C1 segment of cervical spinal cord (tissue), 14 donors: ENCODE data around the gene MARCHF6.
"Not testable (repeated sequence)": the region's sequence is repeated elsewhere in the genome, so short reads cannot be mapped to it uniquely, and the experiment has no call there.

Experiments
- DNase-seq, 14 donors: peaks; one replicate each; lab custom pipeline; 2025; lab: John Stamatoyannopoulos, UW

The MARCHF6 gene

DNA sequence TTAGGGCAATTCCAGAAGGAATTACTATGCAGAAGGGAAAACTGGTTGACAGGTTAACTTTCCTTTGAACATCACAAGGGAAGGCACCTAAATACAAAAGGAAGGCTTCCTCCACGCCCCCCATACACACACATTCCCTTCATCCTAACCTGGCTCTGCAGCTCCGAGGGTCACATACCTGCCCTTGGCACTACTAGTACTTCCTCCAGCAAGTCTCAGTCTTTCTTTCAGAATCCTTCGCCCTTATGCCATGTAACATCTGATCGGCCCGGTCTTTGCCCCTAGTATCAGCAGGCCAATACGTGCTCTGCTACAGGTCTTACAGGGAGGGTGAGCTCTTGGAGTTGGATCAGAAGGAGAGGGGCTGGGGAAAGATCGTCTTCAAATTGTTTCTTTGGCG, 1.6 kb upstream of the MARCHF6 start:
- peak in 1 of 14 donors; percentile 52 for DNase-seq

DNA sequence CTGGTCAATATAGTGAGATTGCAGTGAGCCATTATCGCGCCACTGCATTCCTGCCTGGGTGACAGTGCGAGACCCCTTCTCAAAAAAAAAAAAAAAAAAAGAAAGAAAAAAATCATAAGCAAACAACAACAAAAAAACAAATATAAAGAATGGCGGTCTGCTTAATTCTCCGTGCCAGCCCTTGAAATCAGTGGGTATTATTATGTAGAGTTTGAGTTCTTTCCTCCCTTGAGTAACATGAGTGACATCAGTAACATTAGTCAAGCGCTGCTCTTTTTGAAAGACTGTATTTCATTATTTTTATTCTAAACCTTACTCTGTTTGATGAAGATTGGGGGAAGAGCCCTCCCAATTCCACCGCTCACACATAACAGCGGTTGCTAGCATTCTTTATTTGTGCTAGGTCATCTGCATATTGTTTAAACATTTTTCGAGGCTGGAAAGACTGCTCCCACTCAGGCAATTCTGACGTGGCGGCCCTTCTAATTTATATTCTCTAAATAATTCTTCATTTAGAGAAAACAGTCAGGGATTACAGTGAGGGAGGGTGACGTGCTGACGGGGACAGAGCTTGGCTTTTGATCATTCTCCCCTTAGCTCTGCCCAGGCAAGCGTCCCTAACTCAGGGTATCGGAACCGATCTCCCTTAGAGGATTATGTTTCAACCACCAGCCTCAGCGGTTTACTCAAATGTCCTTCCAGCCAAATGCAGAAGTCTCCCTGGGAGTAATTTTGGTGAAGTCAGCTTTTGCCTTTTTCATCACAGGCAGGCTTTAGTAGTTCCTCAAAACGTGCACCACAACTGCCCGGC, 860 bp upstream of the MARCHF6 start:
- DNase-seq, result peak in 2 of 14 donors; percentile 63 to 72

DNA sequence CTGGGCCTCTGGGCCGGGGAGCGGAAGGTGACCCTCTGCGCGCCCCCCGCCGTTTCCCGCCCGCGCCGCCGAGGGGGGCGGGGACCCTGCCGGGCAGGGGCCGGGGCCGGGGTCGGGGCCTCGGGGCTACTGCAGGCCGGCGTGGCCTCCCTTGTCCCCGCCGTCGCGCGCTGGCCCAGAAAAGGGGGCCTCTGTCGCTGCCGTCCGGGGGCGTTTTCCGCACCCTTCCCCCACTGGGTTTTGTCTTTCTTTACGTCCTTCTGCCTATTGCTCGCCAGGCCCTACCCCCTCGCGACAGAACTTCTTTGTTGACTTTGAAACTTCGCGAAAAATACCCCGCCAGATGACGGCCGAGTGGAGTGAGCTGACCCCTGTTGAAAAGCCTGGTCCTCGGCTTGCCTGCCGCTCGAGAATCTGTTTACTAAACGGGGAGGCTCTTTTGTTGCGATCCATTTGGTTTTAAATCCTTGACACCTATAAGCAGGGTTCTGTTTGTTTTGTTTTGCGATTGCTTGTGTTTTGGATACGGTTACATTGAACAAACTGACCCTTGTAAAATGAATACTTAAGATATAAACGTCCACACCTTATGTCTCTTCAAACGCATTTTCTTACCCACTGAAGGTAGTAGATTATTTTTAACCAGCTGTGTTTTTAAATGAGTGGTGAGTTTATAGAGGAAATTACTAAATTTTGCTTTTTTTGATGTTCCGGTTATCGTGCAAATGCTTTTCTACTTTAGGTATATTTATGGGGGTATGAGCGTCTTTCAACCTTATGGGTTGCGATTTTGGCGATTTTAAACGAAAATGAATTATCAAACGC, 765 bp downstream of the MARCHF6 start:
- DNase-seq, result peak in 5 of 14 donors; percentile 27 to 59 (median 56)

GRCh38 chr5:10355071-10355889, 1.8 kb downstream of the MARCHF6 start:
- no peak for DNase-seq

DNA sequence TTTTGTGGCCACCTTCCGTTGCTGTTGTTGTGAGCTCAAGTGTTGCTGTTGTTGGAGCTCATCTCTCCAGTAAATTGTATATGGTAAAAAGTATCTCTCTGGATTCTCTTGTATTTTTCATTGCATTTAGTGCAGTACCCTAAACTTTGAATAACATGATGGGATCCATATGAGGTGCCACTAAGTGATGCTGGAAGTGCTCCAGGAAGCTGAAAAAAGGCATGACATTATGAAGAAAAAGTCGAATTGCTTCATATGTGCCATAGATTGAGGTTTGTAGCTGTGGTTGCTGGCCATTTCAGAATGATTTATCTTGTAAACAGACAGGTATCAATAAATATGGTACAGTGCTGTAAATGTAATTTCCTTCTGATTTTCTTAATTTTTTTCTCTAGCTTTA, 5.5 kb downstream of the MARCHF6 start:
- no peak for DNase-seq

DNA sequence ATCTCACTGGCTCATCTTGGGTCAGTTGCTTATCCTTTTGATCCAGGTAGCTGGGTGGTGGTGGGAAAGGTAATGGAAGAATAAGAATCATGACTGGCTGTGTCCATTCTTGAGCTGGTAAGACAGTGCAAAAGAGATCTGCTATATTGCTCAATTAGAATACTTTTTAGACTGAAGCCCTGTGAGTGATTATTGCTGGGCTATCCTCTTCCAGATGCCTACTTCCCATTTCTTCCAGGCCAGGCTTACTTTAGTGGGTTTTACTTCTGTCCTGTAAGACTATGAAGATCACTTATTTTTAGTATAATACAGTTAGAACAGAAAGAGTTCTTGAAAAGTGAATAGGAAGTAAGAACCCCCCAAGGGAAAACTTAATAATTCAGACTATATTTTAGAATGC, 7.2 kb downstream of the MARCHF6 start:
- DNase-seq, result no peak

- DNase-seq, result no peak
Observed at GRCh38 chr5:10363519-10364185, 10.2 kb downstream of the MARCHF6 start.

DNA sequence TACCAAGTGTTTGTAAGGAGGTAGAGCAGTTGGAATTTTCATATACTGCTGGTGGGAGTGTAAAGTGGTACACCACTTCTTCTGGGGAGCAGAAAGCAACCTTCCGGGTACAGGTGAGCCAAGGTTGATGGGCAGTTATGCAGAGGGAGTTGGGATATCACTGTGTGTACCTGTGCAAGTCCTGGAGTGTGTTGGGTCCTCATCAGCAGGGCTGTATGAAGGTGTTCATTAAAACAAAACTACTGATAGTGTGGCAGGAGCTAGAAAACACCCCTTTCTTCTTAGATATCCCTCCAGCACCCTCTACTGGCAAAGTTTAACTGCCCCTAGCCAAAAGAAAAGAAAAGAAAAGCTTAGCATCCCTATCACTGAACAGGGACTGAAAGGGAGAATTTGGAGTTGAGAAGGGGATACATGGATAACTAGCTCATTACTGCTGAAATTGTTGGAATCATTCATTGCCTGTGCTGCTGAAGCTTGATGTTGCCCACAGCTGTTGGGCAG, 10.7 kb downstream of the MARCHF6 start:
- no peak for DNase-seq

- no peak for DNase-seq
Observed at GRCh38 chr5:10365782-10366181, 12.3 kb downstream of the MARCHF6 start.

DNA sequence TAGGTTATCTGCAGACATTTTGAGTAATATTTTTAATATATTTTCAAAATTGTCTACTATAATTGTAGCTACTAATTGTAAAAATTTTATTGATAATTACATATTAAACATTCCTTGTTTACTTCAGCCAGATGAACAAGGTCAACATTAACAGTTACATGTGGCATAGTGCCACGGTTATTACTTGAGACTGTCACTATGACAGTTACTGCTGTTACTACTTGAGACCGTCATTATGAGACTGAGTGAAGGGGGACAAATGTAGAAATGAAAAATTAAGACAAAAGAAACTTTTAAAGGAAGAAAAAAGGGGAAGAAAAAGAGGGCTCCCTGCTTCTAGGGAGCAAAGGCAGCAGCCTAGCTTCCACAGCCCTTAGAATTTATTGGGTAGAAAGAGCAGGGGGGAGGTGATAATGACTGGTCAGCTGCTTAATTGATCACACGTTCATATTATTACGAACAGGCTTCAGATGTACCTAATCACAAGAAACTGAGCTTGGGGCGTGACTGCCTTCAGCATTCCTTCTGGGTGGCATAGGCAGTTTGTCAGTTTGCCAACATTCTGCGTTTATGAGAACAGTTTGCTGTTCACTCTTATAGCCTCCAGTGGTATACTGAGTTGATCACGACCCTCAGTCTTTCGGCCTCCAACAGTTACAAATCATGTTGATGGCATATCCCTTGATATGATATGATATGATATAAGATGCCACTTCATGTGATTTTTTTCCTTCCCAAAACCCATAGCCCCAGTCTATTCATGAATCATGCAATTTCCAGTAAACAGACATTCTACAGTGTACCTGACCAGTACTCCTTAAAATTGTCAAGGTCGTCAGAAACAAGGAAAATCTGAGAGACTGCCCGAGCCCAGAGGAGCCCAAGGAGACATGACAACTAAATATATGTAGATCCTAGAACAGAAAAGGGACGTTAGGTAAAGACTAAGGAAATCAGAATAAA, 13.1 kb downstream of the MARCHF6 start:
- no peak for DNase-seq

- DNase-seq, result no peak
Observed at GRCh38 chr5:10367579-10367978, 14.1 kb downstream of the MARCHF6 start.

DNA sequence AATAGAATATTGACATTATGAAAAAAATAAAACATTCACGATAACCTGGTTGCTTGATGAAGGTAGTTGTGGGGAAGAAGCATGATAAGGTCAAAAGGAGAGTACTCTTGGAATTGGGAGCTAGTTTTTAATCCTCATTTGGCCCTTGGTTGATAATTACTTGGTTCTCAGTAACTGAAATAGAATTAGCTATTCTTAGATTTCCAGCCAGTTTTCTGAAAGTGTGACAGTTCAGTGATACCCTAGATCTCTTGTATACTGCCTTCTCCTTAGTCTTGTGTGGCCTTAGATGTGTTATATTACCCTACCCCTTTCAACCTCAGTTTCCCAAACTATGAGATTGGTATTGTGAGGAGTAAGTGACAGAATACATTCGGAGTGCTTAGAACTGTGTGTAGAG, 17.4 kb downstream of the MARCHF6 start:
- no peak for DNase-seq

DNA sequence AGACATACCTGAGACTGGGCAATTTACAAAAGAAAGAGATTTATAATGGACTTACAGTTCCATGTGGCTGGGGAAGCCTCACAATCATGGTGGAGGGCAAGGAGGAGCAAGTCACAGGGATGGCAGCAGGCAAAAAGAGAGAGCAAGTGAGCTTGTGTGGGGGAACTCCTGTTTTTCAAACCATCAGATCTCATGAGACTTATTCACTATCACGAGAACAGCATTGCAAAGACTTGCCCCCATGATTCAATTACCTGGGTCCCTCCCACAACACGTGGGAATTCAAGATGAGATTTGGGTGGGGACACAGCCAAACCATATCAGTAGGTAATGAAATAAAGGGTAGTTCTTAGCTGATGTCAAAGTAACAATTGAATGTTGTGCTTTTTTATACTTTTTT, 17.9 kb downstream of the MARCHF6 start:
- DNase-seq, result not testable (repeated sequence)

DNA sequence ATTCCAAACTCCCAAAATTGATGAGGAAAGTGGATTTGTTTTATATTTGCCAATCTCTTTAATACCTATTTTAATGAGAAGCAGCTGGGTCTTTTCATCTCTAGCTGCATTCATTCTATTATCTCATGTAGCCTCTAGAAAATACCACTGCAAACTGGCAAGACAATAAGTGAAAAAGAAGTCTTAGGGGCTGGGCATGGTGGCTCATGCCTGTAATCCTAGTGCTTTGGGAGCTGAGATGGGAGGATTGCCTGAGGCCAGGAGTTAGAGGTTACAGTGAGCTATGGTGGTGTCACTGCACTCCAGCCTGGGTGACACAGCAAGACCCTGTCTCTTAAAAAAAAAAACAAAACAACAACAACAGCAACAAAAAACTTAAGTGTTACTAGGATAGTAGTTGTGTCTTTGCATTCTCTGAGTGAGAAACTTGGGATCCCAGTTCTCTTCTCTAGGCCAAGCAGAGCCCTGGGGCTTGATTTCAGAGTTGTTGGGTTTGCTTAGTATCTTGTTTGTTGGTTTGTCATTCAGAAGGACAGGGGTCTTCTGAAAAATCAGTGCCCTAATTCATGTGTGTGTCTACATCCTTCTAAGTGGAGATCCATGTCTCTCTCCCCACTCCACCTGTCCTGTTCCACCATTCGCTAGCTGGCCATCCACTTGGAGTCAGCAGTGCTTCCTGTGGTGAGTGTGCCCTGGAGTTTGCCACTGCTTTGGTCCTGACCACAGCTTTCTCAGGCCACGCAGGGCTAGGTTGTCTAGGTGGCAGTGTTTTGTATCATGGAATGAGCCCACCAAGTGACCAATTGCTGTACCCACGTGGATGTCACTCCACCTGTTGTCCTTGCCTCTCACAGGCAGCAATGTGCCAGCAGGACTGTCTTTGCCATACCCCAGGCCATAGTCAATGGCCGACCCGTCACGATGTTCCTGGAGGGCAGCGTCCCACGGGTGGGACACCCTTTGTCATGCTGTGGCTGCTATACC, 19.5 kb downstream of the MARCHF6 start:
- DNase-seq, result no peak

DNA sequence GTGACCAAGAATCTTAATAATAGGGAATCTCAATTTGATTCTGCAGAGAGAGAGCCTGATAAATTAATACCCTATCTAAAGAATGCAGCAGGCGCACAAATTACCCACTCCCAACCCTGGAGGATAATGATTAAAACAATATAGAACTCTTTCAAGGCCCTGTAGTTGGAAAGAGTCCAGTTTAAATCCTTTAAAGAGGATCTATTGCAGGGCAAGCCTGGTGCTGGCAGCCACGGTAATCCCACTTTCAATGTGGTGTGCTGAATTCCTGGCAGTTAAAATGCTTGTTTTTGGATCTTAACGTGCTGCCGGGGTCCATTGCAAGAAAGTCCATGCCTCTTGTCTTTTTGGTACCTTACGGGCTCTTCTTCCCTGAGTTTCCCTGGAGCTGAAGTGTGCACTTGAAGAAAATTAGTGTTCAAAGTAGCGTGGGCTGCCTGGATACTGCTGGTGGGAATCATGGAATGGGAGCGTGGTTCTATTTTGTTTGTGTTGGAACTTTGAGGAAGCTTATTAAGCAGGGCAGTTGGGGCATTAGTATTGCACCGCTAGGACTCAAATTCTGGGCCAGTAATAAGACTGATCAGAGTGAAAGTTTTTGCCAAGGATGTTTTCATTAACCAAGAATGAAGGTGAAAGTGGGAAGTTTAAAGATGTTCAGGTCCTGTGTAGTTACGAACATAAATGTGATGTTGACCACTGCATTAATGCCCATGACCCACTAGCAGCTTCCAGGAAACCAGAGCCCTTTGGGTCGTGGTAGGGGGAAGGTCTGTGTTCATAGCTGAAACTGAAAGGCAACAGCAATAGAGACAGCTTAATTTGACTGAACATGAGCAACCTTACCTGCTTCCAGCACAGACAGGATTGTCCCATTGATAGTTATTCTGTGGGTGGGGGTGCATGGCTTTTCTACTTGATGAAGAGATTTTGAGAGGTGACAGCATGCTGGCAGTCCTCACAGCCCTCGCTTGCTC, 20.8 kb downstream of the MARCHF6 start:
- no peak for DNase-seq

DNA sequence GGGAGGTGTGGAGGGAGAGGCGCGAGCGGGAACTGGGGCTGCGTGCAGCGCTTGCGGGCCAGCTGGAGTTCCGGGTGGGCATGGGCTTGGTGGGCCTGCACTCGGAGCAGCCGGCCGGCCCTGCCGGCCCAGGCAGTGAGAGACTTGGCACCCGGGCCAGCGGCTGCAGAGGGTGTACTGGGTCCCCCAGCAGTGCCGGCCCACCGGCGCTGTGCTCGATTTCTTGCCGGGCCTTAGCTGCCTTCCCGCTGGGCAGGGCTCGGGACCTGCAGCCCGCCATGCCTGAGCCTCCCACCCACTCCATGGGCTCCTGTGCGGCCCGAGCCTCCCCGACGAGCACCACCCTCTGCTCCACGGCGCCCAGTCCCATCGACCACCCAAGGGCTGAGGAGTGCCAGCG, 21.7 kb downstream of the MARCHF6 start:
- not testable (repeated sequence) for DNase-seq

DNA sequence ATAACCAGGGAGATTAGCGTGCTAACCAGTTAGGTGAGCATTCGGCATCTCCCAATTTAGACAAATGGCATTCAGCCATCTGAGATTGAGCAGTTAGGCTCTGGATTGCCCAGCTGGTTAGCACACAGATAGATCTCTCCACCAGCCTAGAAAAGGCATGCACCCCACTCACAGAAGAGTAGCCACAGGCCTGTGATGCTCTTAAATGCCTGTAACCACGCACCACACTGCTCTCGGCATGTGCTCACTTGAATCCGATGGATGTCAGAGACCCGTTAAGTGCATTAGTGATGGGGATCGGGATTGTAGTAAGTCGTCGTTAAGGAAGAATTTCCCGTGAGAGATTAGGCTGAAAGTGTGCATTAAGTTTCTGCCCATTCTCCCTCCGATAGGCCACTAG, 23.0 kb downstream of the MARCHF6 start:
- no peak for DNase-seq

GRCh38 chr5:10377081-10377480, 23.6 kb downstream of the MARCHF6 start:
- no peak for DNase-seq
